CD4-positive, alpha-beta T cell treated with Interferon gamma for 1 hour (primary cell): ENCODE data around the gene OPCML.

ENCODE experiments used
- DNase-seq: peaks from one replicate; pipeline ENCODE4 v3.0.0-alpha.2; 2020

The OPCML gene

GRCh38 chr11:133163463-133164419, 368.6 kb downstream of the OPCML start:
- no peak for DNase-seq

GRCh38 chr11:133162227-133162626, 370.1 kb downstream of the OPCML start:
- DNase-seq = no peak

GRCh38 chr11:133160754-133161153, 371.5 kb downstream of the OPCML start:
- DNase-seq = no peak

- DNase-seq = no peak
Measured at GRCh38 chr11:133156986-133157745, 375.1 kb downstream of the OPCML start.

- DNase-seq = no peak
Measured at GRCh38 chr11:133154781-133155180, 377.5 kb downstream of the OPCML start.

DNA sequence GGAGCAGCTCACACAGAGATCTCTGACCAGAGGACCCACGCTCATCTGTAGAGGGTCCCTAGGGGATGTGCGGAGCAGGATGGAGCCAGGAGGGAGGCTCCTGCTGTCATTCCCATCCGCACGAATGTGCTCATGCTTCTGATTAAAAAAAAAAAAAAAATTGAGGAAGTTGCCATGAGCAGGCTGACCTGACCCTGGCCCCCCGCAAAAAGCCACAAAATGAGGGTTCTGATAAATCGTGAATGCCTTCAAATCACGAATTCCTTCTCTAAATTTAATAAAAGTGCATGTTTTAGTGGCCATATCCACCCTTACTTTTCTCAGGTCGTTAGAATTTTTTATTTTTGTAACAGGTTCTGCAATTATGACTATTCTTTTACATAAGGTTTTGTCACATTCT, 378.2 kb downstream of the OPCML start:
- DNase-seq = no peak

GRCh38 chr11:133153031-133153430, 379.3 kb downstream of the OPCML start:
- DNase-seq = no peak

GRCh38 chr11:133149698-133150097, 382.6 kb downstream of the OPCML start:
- no peak for DNase-seq

DNA sequence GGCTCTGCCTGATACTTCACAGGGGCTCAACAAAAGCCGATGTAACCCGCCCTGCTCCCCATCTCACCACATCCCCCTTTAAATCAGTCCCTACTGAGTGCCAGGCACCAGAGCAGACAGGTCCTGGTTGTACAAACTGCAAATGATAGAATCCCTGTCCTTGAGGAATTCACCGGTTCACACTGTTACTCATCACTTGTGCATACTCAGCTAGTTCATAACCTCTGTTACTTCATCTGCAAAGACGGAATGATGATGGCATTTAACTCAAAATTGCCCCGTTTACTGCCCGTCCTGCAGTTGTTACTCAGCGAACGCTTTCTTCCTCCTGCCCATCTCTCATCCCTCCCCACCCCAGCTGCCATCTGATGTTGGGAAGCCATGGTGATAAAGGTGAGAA, 384.7 kb downstream of the OPCML start:
- DNase-seq = no peak

DNA sequence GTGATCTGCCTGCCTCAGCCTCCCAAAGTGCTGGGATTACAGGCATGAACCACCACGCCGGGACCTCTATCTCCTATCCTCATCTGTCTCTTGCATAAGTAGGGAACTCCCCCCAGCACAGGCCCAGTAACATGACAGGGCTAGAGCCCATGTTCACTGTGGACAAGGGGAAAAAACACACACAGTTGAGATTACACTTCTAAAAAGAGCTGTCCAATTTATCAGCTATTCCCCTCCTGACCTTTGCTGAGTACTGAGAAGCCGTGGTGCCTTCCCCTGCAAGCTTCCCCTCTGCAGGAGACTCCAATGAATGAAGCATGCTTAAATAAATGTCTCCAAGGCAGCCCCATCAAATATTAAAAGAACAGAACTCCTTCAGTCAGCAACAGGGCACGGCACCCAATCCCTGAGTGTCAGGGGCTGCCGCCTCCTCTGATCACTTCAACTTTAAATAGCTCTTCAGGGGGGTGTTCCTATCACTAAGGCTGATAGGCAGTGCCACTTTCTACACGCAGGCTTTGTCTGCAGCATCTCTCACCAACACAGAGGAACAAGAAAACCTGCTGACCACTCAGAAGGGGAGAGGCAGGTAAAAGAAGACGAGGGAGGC, 385.5 kb downstream of the OPCML start:
- DNase-seq = no peak

- no peak for DNase-seq
Measured at GRCh38 chr11:133137939-133138338, 394.4 kb downstream of the OPCML start.

DNA sequence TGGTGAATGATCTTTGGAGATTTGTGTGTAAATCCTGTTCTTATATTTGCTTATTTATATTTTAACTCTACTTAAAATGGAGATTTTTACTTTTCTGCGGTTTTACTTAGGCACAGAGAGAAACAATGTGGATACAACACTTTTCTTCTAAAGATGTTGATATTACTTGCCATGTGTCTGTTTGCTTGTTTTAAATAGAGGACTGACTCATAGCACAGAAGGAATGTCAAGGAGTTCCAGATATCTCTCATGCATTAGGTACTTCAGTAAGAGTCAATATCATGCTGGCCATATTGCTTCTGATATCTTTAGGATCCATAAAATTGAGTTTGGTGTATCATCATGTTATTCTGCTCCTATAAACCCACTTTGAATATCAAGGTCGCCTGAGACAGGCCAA, 395.0 kb downstream of the OPCML start:
- DNase-seq = no peak

DNA sequence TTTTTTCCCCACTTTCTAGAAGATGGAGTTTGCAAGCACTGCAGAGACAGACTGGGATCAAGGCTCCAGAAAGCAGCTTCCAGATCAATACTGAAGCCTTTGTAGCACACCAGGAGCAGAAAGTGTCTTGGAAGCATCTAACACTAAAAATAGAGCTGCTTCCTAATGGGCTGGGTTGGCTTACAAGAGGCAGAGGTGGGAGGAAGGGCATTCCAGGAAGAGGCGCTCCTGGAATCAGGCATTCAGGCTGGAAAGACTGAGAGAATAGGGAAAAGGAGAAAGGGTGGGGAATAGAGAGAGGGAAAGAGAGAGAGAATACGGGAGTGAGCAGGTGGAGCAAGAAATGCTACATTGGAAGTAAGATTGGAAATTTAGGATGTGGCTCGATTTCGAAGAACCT, 395.9 kb downstream of the OPCML start:
- DNase-seq = no peak

- no peak for DNase-seq
Measured at GRCh38 chr11:133134314-133135173, 397.8 kb downstream of the OPCML start.

- DNase-seq = no peak
Measured at GRCh38 chr11:133133606-133134005, 398.7 kb downstream of the OPCML start.

DNA sequence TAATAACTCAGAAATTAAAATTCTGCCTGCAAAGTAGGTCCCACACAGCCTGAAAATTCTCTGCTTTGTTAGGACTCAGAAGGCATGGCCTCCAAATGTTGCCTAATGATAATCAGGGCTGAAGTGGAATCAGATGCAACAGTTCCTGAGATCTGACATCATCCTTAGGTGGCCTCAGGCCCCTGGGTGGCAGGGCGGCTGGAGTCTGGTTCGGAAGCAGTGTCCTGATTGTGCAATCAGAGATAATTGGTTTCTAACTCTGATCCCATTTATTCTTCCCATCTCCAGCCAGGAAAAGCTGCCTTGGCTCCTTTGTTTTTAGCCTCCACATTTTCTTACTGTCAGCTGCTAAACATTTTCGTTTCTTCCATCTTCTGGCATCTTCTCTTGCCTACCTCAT, 399.3 kb downstream of the OPCML start:
- DNase-seq = no peak

- DNase-seq = no peak
Measured at GRCh38 chr11:133127741-133128140, 404.6 kb downstream of the OPCML start.

DNA sequence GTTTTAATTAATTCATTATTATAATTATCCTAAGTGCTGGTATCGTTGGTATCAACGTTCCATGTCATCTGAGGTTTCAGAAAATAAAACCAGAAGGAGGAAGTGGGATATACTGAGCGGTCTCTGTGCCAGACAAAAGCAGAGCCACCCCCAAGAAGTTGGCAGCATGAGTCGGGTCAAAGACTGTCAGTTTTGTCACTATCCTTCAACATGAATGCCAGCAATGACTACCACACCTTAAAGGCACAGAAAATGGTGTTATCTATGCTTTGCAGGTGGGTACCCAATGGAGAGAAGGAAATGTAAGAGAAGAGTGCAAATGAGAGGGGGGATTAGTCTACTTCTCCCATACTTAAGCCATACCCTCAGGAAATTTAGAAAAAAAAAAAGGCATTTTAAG, 408.5 kb downstream of the OPCML start:
- no peak for DNase-seq

- DNase-seq = no peak
Measured at GRCh38 chr11:133123366-133123765, 408.9 kb downstream of the OPCML start.

DNA sequence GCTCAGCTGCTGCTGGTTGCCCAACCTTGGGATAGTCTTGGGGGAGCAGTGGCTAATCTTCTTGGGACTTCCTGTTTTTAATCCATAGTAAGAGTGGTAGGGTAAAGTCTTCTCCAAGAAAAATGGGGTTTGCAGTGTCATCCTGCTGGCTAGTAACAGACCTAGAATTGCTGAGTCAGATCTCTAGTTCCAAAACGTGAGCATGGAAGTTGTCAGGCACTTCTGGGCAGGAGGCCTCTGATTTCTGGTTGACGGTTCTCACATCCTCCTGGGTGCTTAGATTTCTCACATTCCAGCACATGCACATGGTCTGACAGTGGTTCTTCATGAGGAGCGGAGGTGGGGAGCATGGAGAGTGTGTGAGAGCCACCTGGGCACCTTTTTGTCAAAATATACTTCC, 410.0 kb downstream of the OPCML start:
- no peak for DNase-seq

DNA sequence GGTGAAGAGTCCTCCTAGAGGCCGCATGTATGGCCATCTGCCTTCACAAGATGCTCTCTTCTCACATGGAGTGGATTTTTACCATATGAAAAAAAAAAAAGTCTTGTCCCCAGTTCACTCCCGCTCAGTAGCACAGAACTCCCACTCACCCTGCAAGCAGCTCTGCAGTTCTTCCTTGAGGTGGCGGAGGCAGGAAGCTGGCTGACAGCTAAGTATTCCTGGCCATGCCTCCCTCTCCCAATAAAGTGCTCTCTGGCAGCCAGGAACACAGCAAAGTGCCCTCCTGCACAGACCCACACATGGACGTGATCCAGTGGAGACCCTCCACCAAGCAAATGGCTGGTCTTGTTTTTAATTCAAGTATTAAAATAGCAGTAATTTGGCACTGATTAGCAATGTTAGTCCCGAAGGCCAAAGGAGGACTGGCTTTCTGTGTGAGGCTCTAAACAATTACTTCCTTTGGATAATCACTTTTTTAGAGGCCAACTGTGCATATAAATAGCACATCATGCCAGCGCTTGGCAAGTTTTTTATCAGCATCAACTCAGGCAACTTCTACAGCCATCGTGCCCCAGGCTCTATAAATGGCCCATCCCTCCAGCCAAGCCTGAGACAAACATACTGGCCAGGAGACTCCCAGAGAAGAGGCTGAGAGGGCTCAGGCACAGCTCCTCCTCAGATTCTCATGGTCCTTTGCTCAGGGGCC, 413.6 kb downstream of the OPCML start:
- DNase-seq = no peak

DNA sequence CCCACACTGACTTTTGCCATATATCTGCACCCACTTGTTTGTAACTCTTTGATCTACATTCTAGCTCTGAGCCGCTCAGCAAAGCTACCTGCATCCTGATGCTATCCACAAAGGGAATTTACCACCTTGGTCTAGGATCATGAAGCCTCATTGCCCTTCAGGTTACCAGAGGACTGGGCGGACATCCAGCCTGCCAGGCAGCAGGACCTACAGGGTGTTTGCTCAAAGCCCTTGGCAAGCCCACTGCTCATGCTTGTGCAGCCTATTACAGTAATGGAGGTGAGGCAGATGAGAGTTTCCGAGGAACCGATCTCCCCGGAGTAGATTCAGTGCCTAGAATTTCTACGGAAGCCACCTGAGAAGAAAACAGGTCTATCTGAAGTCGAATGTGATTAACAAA, 417.2 kb downstream of the OPCML start:
- no peak for DNase-seq
